Heart left ventricle (tissue), 13 donors: ENCODE data around the gene HTRA1.

Source experiments
- CTCF ChIP-seq, 12 donors: fragments of 200-600 bp; sonication (generic) in 4 of 12; IDR thresholded peaks; one replicate each; pipeline versions ENCODE4 v1.5.0 to v1.8.0; 2018 to 2022; ENCODE audit warnings: antibody characterized with exemption in 12 of 12, mild to moderate bottlenecking in 5 of 12
- POLR2A ChIP-seq, 2 donors: fragments of 450-650 bp; IDR thresholded peaks; one replicate each; pipeline ENCODE4 v1.6.1; 2017; ENCODE audit warnings: antibody characterized with exemption in 2 of 2, mild to moderate bottlenecking in 2 of 2, moderate library complexity in 2 of 2
- donor health status: ischemic (EF 13 %, LVEDD 7.1; RV severe dilation, severe dysfunction).
- donor health status: DM: no; HTN: yes; CAD: no.
- donor health status: DM: no; HTN: no; CAD: no.
- donor health status: ischemic (EF 25% LVEDD 6.9; RV normal size, moderate dysfunction).
- donor health status: ischemic (EF 25% LVEDD 5.7; RV mildly dilated, moderate dysfunction).
- donor health status: ischemic (EF 35%, LVEDD 5.7; RV mildly dilated, moderate dysfunction).
- donor health status: nonischemic (EF 11% LVEDD 7.7; RV severe dilation, severe dysfunction).
- donor health status: DM: yes; HTN: yes; CAD: no.
- donor health status: PGD.
- donor health status: ischemic (EF 29% LVEDD 5.4; RV normal size, mild dysfunction).
- donor health status: nonischemic (EF 23%, LVEDD 6.1; RV moderate dilation, normal function).

GRCh38 chr10:122507616-122508015, 46.3 kb downstream of the HTRA1 start:
- TF ChIP-seq POLR2A (IDR thresholded peaks at IDR 0.05) = no peak
- no peak for TF ChIP-seq CTCF (IDR thresholded peaks at IDR 0.05)
